GM18909 (cell line): Measurements from ENCODE around the gene TEAD3.

ENCODE experiments used
- ATAC-seq: cut with Tn5 transposase; IDR thresholded peaks from one replicate; pipeline ENCODE4 v1.9.1; 2021; ENCODE audit warnings: mild to moderate bottlenecking; ENCODE audit not compliant: unreplicated experiment, poor library complexity

Gene TEAD3

DNA sequence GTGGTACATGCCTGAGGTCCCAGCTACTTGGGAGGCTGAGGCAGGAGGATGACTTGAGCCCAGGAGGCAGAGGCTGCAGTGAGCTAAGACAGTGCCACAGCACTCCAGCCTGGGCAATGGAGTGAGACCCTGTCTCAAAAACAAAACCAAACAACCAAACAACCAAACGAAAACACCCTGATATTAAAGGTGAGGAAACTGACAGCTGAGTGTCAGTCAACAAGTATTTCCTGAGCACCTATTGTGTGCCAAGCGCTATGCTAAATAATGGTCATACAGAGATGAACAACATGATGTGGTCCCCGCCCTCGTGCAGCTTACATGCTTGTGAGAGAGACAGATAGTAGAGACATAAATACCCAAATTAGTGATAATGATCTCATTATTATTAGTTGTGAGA is 17.7 kb upstream of the TEAD3 start:
- ATAC-seq = no peak

GRCh38 chr6:35512740-35513139 is 15.9 kb upstream of the TEAD3 start, which contains the start of gene TULP1:
TULP1 (minus strand) TSS chr6:35512896; CDS start chr6:35512858, 38 bp downstream.
- no peak for ATAC-seq

- no peak for ATAC-seq
Observed at GRCh38 chr6:35512006-35512405, 15.1 kb upstream of the TEAD3 start.

DNA sequence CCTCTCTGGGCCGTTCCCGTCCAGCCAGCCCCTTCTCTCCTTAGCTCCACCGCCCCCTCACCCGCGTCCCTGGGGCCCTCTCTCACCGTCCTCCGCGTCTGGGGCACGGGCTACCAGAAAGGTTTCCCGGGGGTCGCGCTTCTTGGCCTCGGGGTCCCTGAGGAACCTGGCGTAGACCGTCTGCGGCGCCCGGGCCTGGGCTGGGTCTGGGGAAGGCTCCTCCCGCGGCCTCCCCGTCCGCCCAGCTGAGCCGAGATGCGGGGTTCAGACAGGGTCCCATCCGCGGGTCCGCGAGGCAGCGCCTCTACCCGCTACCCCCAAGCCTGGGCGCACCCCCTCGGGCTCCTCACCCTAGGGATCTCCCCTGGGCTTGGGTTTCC is 14.7 kb upstream of the TEAD3 start:
- ATAC-seq = no peak

DNA sequence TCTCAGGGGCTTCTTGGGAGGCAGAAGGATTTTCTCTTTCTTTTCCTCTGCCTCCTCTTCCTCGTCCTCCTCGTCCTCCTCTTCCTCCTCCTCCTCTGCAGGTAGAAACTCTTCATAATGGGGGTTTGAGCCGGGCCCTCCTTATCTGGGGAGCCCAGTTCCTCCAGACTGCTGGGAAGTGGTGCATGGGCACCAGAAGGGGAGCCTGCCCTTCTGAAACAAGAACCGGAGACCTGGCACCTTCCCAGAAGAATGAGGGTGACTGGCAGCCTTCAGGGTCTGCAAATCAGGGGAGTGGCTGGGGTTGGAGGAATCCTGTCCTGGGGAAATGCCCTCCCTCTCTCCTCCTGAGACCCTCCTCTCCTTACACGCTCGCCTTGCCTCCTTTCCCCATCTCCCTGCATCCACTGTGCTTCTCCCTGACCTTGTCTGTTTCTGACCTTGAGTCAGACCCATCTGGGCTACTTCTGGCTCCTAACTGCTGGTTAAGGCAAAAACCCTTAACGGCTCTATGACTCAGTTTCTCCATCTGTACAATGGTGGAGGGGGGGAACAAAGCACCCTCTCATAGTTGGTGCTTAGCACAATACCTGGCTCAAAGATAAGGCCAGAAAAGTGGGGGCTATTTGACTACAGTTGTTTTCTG is 14.2 kb upstream of the TEAD3 start:
- no peak for ATAC-seq

DNA sequence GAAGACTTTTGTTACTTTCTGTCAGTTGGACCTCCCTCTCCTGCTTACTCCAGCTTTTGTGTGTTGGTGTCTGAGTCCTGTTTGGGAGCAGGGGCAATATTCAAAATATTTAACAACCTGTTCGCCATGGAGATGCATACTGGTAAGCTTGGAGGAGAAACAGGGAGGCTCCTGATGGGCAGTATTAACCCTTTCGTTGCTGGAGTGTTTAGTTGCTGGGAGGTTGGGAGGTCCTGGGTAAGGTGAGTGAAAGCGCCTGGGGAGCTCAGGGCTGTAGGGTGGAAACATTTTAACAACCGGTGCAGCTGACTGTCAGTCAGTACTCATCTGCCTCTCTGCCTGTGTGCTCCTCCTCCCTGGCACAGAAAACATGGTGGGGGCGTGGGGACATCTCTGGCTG is 11.7 kb upstream of the TEAD3 start:
- ATAC-seq = no peak

GRCh38 chr6:35508027-35508426 is 11.1 kb upstream of the TEAD3 start:
- ATAC-seq = no peak

GRCh38 chr6:35507221-35507620 is 10.3 kb upstream of the TEAD3 start:
- no peak for ATAC-seq

- no peak for ATAC-seq
Observed at GRCh38 chr6:35506536-35506935, 9.7 kb upstream of the TEAD3 start.

DNA sequence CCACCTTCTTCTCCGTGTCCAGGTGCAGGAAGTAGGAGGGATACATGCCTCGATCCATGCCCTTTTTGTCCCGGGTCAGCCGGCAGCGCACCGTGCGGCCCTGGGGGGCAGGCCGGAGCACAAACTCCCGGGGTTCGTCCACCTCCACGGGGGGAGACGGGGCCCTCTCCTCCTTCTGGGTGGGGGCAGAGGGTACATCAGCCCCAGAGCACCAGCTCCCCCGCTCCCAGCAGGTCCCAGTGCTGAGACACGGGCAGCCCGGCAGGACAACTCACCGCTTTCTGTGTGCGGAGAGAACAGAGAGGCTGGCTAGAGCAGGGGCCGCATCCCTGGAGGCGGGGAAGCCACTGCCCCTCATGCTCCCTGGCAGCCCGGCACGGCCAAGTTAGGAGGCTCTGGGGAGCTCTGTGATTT is 9.1 kb upstream of the TEAD3 start:
- no peak for ATAC-seq

GRCh38 chr6:35503534-35503933 is 6.7 kb upstream of the TEAD3 start:
- ATAC-seq = no peak

- no peak for ATAC-seq
Observed at GRCh38 chr6:35501784-35502183, 4.9 kb upstream of the TEAD3 start.

DNA sequence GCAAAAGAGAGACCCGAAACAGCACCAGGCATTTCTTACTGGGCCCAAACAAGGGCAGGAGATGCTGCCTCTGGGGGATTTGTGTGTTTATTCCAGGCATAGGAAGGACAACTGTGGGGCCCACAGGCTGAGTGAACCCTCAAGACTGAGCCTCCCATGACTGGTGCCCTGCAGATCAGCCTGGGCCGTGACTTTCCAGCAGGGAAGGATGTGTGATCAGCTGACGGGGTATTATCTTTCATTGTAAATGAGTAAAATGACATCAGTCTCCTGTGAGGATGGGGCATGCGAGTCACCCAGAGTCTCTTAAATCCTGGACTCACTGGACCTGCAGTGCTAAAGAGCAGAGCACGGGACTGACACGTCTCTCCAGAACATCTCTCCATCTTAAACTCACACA is 3.9 kb upstream of the TEAD3 start:
- ATAC-seq = no peak

DNA sequence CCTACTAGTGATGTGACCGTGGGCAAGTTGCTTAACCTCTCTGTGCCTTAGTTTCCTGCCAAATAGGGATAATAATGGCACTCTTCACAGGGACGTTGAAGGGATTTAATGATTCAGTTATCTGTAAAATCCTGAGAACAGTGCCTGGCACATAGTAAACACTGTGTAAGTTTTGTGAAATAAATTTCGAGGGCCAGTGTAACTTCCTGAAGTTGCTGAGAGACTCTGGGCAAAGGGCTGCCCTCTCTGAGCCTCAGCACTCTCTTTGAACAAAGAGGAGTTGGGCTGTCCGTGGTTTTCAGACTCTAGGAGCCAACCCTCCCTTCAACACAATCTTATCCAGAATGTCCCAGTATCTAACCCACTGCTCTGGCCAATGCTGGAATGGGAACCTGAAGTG is 2.5 kb upstream of the TEAD3 start:
- ATAC-seq = no peak

- ATAC-seq = no peak
Observed at GRCh38 chr6:35498422-35499067, 1.7 kb upstream of the TEAD3 start.

DNA sequence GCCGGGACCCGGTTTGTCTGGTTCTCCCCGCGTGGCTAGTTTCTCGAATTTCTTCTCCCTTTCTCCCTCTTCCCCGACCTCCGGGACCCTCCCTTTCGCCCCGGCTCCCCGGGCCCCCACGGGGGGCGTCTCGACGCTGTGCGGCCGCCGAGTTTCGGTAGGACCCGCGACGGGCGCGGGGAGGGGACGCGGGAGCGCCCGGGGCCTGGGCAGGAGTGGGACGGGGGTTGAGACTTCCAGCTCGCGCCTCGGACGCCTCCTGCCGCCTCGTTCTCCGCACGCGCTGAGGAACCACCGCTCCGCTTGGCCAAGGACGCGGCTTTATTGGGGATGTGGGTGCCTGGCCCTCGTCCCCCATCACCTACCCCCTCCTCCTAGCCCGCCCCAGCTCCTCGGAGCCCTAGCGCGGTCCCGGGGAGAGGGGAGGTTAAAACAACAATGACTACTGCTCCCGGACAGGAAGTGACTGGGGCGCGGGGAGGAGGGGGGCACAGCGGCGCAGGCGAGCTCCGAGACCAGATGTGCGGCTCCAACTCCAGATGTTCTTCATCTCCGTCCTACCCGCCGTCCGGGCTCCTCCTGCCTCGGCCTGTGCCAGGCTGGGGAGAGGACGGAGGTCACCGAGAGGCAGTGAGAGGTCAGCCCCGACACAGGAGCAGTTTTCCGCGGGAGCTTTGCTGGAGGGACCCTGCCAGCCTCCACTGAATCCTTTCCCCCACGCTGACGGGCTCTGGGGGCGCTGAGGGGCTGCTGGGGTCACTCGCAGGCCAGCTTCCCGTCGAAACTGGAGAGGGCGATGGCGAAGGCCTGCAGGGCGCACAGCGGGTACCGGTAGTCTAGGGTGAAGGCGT is 917 bp upstream of the TEAD3 start:
- ATAC-seq = peak; percentile 9

- no peak for ATAC-seq
Observed at GRCh38 chr6:35496036-35496840, 641 bp downstream of the TEAD3 start.

- no peak for ATAC-seq
Observed at GRCh38 chr6:35495258-35496035, 1.4 kb downstream of the TEAD3 start.

- ATAC-seq = no peak
Observed at GRCh38 chr6:35494161-35494563, 2.7 kb downstream of the TEAD3 start.
